Activated naive CD8-positive, alpha-beta T cell (primary cell): ENCODE data around the gene AATK.
A peak's percentile ranks its signal among the peaks of the same experiment; 100 is the strongest.

Experiments
- H3K27ac Mint-ChIP-seq: one replicate; pipeline ENCODE4 v1.8.0; 2021; ENCODE audit warnings: mixed read lengths
- H3K27me3 Mint-ChIP-seq: one replicate; pipeline ENCODE4 v1.8.0; 2021; ENCODE audit warnings: mixed read lengths
- H3K36me3 Mint-ChIP-seq: one replicate; pipeline ENCODE4 v1.8.0; 2021; ENCODE audit warnings: mixed read lengths
- H3K4me1 Mint-ChIP-seq: one replicate; pipeline ENCODE4 v1.8.0; 2021; ENCODE audit warnings: low read depth, mixed read lengths
- H3K4me3 Mint-ChIP-seq: one replicate; pipeline ENCODE4 v1.8.0; 2021; ENCODE audit warnings: mild to moderate bottlenecking, mixed read lengths
- H3K9me3 Mint-ChIP-seq: one replicate; pipeline ENCODE4 v1.8.0; 2021; ENCODE audit warnings: low read depth, mixed read lengths

AATK gene

DNA sequence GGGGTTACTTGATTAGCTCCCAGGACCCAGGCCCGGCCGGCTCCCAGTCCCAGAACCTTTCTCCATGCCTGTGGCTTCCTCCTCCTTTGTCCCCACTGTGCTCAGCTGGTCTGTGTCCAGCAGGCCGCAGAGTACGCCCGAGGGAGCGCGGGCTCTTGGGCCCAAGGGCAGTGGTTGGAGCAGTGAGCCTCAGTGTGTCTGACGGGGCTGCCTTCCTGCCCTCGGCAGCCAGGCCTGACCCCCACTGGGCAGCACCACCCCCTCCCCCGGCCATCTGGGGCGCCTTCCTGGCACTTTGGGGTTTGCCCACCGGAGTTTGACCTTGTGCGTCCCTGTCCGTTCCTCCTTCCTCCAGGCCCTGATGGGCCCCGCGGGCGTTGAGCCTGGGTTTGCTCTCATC lies 63.2 kb downstream of the AATK start:
- no peaks in the 10 kb centered on the region for H3K4me1 Mint-ChIP-seq
- H3K36me3 Mint-ChIP-seq, result no peaks in the 10 kb centered on the region
- no peaks in the 10 kb centered on the region for H3K9me3 Mint-ChIP-seq
- H3K27me3 Mint-ChIP-seq, result no peaks in the 10 kb centered on the region
- H3K4me3 Mint-ChIP-seq, result no peak overlapping the region
- no peak overlapping the region for H3K27ac Mint-ChIP-seq

DNA sequence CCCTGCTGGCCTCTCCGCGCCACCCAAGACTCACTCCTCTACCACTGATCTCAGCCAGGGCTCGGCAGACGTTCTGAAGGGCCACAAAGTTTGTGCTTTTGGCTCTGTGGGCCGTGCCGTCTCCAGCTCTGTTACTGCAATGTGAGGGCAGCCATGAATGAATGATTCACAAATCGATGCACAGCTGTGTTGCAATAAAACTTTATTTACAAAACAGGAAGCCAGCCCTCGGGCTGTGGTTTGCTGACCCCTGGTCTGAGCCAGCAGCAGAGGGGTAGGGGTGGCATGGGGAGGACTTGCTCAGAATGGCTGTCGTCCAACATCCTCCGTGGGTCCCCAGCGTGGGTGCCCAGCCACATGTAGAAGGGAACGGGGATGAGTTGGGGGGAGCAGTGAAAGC lies 63.7 kb downstream of the AATK start:
- H3K27ac Mint-ChIP-seq, result no peak overlapping the region
- H3K9me3 Mint-ChIP-seq, result no peaks in the 10 kb centered on the region
- no peaks in the 10 kb centered on the region for H3K36me3 Mint-ChIP-seq
- no peaks in the 10 kb centered on the region for H3K27me3 Mint-ChIP-seq
- no peak overlapping the region for H3K4me3 Mint-ChIP-seq
- H3K4me1 Mint-ChIP-seq, result no peaks in the 10 kb centered on the region

DNA sequence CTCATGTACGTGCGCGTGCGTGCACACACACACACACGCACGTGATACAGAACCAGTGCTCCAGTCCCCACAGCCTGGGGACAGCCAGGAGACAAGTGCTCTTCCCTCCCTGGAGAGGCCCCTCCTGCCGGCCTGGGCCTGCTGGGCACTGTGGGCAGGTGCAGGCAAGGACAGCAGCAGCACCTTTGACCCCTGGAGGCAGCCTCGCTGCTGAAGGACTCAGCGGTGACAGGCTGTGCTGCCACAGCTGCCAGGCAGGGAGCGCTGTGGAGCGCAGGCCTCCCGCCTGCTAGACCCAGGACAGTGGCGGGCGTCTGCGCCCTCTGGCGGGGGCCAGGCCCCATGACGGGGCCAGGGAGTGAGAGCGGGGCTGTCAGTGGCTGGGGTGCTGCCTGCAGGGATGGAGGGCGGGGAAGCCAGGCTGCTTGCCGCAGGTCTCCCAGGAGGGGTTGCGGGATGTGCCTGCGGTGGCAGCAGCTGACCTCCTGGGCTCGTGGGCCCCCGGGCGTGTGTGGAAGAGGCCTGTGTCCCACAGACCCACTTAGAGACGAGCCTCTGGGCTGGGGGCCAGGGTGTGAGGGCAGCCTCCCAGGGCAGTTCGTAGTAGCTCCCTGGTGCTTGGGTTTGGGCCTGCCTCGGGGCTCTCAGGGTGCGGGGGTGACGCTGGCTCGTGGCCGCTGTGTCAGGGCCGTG lies 64.3 kb downstream of the AATK start:
- Mint-ChIP-seq H3K4me1 (peaks cover 2% of the 10 kb centered on the region), H3K4me3 (no peak overlapping the region), H3K9me3 (no peaks in the 10 kb centered on the region), H3K27ac (no peak overlapping the region), H3K27me3 (no peaks in the 10 kb centered on the region), H3K36me3 (no peaks in the 10 kb centered on the region)

DNA sequence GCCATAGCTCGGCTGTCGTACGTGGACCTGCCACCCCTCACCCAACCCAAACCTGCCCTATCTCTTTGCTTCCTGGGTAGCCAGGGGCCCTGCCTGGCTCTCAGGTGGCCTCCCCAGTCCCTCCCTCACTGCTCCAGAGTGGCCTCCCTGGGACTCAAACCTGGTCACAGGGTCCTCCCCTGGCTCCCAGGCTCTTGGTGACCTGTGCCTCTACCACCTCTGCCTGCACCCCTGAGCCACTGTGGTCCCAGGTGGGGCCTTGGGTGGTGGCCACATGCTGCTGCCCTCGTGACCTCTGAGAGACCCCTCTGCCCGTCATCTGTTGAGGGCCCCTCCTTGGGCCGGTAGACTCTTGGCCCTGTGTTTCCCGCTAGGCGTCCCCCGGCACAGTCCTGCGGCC lies 65.4 kb downstream of the AATK start:
- H3K27ac Mint-ChIP-seq, result no peak overlapping the region
- H3K9me3 Mint-ChIP-seq, result no peaks in the 10 kb centered on the region
- no peaks in the 10 kb centered on the region for H3K36me3 Mint-ChIP-seq
- H3K4me3 Mint-ChIP-seq, result no peak overlapping the region
- H3K27me3 Mint-ChIP-seq, result no peaks in the 10 kb centered on the region
- peaks cover 5% of the 10 kb centered on the region for H3K4me1 Mint-ChIP-seq

DNA sequence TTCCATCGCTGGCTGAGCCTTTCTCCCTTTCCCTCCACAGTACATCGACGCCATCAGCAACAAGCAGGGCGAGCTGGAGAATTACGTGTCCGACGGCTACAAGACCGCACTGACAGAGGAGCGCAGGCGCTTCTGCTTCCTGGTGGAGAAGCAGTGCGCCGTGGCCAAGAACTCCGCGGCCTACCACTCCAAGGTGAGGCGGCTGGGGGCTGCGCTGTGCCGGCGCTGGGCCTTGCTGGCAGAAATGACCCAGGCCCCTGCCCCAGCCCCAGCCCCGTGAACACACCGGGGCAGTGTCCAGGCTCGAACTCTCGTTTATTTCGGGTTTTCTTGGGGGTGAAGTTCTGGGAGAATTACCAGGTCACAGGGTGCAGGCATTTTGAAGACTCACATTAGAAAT lies 66.1 kb downstream of the AATK start:
- Mint-ChIP-seq H3K4me1 (peaks cover 10% of the 10 kb centered on the region), H3K27me3 (no peaks in the 10 kb centered on the region), H3K9me3 (no peaks in the 10 kb centered on the region), H3K27ac (no peak overlapping the region), H3K36me3 (no peaks in the 10 kb centered on the region), H3K4me3 (no peak overlapping the region)

DNA sequence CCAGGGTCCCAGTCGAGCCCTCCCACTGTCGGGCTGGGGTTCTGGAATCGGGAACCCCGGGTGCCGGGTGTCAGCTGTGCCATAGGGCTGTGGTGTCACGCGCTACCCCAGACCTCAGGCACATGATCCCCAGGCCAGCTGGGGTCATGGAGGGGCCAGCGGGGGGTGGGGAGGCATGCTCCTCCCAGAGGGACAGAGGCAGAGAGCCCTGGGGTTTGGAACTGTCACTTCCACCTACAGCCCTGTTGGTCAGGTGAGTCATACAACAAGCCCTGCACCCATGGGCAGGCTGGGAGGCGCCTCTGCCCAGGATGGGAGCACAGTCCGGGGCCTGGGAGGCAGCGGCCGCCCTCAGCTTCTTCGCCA lies 68.1 kb downstream of the AATK start:
- Mint-ChIP-seq H3K9me3 (no peaks in the 10 kb centered on the region), H3K27ac (no peak overlapping the region), H3K4me3 (no peak overlapping the region), H3K36me3 (no peaks in the 10 kb centered on the region), H3K27me3 (no peaks in the 10 kb centered on the region), H3K4me1 (peaks cover 19% of the 10 kb centered on the region)

DNA sequence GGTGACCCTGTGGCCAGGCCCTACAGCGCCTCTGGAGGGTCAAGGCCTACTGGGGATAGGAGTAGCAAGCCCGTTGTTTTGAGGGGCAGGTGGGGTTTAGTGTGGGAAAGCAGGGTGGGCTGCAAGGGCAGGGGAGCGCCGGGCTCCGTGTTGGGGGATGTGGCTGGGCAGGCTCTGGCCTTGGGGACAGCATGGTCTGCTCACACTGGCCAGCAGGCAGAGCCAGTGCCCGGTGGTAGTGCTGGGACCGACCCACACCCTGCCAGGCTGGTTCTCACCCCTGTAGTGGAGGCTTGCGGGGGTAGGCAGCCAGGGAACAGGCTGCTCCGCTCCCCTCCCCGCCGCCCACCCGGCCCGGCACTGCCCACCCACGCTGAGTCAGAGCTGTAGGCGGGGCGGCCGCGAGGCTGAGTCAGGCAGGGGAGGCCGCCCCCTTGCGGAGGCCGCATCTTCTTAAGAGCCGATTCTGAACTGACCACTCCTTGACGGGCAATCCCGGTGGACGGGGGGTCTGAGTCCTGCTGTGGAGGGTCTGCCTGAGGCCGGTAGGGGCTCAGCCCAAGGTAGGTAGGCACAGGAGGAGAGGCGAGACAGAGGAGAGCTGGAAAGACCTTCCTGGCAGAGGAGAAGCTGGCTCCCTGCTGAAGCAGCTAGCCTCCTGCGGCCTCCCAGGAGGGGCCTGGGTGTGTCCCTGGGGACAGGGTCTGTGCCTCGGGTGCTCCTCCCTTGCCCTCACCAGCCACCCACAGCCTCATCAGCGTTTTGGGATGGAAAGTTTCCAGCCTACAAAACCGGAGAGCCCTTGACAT lies 68.7 kb downstream of the AATK start:
- no peak overlapping the region for H3K27ac Mint-ChIP-seq

DNA sequence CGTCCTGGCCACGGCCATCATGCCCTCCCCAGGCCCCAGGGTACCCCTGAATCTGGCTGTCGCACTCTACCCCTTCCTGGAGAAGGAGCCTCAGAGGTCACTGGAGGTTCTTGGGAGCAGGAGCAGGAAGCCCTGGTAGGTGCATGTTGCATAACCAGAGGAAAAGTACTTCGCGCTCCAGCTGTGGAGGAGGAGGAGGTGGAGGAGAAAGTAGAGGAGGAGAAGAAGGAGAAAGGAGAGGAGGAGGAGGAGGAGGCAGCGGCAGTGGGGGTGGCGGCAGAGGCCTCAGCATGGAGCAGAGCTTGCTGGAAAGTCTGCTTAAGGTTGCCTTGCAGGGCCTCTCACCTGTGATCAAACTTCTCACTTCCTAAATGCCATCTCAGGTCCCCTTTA lies 69.3 kb downstream of the AATK start:
- Mint-ChIP-seq H3K4me1 (peaks cover 19% of the 10 kb centered on the region), H3K36me3 (no peaks in the 10 kb centered on the region), H3K27ac (no peak overlapping the region), H3K27me3 (no peaks in the 10 kb centered on the region), H3K9me3 (no peaks in the 10 kb centered on the region), H3K4me3 (no peak overlapping the region)

More for the DNA sequence above, 68.7 kb downstream of the AATK start:
- H3K4me3 Mint-ChIP-seq, result no peak overlapping the region
- peaks cover 19% of the 10 kb centered on the region for H3K4me1 Mint-ChIP-seq
- no peaks in the 10 kb centered on the region for H3K36me3 Mint-ChIP-seq
- H3K9me3 Mint-ChIP-seq, result no peaks in the 10 kb centered on the region
- H3K27me3 Mint-ChIP-seq, result no peaks in the 10 kb centered on the region

DNA sequence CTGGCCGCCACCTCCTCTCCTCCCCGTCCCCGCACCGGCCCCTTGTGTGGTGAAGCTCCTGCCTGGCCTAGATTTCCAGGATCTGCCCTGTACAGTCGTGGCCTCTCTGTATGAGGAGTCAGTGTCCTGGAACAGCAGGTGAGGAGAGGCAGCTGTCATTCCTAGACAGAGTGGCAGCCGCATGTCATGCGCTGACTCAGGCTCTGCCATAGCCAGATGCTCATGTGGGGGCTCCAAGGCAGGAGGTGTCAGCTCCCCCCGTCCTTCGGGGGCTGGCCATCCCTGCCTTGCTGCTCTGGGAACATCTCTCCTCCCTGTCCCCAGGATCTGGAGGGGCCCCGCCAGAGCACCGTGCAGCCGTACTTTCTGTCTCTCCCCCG lies 70.6 kb downstream of the AATK start:
- Mint-ChIP-seq H3K4me3 (peak overlapping the region; percentile 27), H3K9me3 (no peaks in the 10 kb centered on the region), H3K4me1 (peaks cover 19% of the 10 kb centered on the region), H3K27me3 (no peaks in the 10 kb centered on the region), H3K36me3 (no peaks in the 10 kb centered on the region), H3K27ac (no peak overlapping the region)

DNA sequence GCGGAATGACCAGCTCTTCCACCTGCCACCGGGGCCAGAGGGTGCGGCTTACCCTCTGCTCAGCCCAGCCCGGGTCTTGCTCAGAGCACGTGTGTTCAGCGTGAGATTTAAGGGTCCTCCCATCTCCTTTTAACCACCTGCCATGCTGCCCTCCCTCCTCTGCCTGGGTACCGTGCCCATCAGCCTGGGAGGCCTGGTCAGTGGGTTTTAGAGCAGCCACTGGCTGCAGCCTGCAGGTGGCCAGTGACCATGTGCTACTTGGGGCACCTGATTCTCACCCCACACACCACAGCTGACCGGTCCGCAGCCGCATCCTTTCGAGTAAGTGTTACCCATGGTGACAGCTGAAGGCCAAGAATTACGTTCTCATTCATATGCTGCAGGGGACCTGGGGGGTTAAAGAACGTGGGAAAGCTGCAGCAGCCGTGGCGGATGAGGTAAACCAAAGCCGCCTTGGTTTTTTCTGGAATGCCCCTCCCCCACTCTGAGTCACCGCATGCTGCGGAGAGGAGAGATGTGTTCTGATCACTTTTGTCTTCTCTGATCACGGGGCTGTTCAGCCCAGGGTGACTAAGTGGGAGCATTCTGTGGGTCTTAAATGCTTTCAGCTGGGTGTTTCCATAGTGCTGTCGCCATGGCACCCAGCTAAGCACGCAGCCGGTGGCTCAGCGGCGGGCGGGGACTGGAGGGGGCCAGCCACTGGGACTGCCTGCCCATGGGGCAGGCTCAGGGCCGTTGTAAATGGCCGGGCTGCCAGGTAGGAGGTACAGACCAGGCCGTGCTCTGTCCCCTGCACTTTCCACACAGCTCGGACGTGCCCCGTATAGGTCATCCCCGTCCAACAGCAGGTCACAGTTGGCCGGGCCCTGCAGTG lies 71.3 kb downstream of the AATK start:
- no peak overlapping the region for H3K4me3 Mint-ChIP-seq
- no peaks in the 10 kb centered on the region for H3K9me3 Mint-ChIP-seq
- H3K4me1 Mint-ChIP-seq, result peaks cover 19% of the 10 kb centered on the region
- H3K27ac Mint-ChIP-seq, result peak overlapping the region; percentile 46
- no peaks in the 10 kb centered on the region for H3K27me3 Mint-ChIP-seq
- H3K36me3 Mint-ChIP-seq, result no peaks in the 10 kb centered on the region

DNA sequence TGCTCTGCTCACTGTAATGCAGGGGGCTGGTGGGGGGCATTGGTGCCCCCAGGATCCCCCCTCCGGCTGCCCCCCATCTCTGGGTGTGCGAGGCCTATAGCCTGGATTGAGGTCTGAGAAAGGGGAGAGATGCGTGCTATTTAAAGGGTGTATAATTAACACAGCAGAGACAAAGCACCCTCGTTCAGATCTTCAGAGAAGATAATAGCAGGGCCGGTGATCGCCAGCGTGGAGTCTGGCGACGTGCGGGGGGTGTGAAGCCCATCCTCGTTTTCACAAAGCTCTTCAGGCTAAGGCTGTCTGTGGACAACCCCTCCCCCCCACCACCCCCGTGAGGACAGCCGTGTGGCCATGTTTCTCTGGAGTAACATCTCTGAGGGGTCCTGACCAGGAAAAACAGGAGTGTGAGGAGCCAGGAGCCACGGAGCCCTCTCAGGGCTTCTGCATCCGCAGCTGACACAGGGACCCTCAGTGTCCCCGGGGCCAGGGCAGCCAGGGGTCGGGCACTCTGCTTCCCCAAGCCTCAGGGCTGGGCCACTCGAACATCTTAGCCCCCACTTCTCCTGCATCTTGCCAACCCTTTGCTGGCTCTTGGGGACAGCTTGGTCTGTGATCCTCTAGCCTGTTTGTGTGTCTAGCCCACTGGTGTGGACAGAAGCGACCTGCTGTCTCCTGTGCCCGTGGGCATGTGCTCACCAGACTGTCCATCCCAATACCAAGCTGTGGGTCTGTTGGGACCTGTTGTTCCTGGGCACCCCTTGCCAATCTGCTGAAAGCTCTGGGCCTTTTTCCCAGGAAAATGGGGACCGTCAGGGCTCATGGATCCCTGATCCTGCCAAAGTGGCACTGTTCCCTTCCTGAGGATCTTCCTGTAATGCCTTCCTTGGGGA lies 72.2 kb downstream of the AATK start:
- Mint-ChIP-seq H3K27ac (no peak overlapping the region), H3K36me3 (no peaks in the 10 kb centered on the region), H3K27me3 (no peaks in the 10 kb centered on the region)

DNA sequence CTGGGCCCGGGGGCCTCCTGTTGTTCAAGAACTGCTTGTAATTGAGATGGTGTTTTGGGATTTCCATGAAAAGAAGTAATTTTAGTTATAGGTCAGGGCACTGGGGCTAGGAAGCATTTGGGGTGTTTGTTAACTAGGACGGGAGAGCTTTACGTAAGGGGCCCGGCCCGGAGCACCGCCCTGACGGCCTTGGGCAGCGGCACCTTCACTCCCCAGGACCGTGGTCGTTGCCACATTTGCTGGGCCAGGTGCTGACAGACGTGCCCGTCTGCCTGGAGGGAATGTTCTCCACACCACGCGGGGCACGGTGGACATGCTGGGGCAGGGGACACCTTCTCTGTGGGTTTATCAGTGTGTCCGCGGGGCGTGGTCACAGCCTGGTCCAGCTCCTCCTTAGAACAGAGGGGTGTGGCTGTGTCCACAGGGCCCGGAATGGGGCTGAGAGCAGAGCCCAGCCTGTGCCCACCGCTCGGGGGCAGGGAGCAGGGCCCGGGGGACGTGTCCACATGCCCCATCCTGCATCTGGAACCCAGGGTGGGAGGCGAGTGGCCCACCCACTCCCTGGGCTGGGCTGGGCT lies 73.4 kb downstream of the AATK start:
- Mint-ChIP-seq H3K36me3 (no peaks in the 10 kb centered on the region), H3K4me1 (peaks cover 19% of the 10 kb centered on the region), H3K4me3 (no peak overlapping the region), H3K27ac (no peak overlapping the region), H3K27me3 (no peaks in the 10 kb centered on the region), H3K9me3 (no peaks in the 10 kb centered on the region)

More for the DNA sequence above, 72.2 kb downstream of the AATK start:
- Mint-ChIP-seq H3K9me3 (no peaks in the 10 kb centered on the region), H3K4me3 (no peak overlapping the region), H3K4me1 (peaks cover 19% of the 10 kb centered on the region)

DNA sequence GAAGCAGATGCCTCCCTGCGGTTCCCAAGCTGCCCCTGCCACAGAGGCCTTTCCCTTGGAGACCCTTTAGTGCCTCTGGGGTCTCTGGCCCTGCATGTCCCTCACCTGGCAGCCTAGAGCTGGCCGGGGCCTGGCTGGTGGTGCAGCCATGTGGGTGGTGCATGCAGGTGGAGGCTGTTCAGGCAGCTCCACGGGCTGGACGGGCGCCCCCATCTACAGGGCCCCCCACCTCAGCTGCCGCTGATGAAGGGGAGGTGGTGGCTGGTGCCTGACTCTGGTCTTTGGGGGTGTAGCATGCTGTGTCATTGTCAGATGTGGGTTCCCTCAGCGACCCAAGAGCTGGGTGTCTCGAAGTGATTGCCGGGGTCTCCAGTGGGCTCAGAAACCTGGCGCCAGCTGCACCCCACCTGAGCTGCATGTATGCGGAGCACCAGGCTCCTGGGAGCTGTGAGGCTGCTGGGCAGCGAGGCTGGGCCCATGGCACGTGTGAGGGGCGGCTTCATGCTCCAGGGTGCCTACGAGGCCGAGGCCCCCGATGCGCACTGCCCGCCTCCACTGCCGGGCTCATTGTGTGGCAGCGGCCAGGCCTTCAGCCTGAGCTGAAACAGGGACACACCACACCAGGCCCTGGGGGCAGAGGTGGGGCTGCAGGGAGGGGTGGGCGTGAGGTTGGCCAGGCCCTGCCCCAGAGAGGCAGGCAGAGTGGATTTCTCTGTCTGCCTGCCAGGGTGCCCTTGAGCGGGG lies 74.1 kb downstream of the AATK start:
- Mint-ChIP-seq H3K27ac (no peak overlapping the region), H3K9me3 (no peaks in the 10 kb centered on the region), H3K36me3 (no peaks in the 10 kb centered on the region), H3K4me3 (no peak overlapping the region), H3K4me1 (peaks cover 17% of the 10 kb centered on the region), H3K27me3 (no peaks in the 10 kb centered on the region)
